Stimulated activated CD4-positive, alpha-beta T cell treated with anti-CD3 and anti-CD28 coated beads, Interleukin-12 subunit alpha, Interleukin-12 subunit beta, amount 100 ng/mL, for 24 hours (primary cell): ENCODE measurements around the gene TRPM3.

Source experiments
- DNase-seq, 2 experiments: peaks; one replicate each; pipeline ENCODE4 v3.0.0-alpha.2; 2020; ENCODE audit warnings: low read depth in 2 of 2

TRPM3 gene

GRCh38 chr9:71097671-71098070 is 23.8 kb downstream of the TRPM3 start:
- no peak for DNase-seq

GRCh38 chr9:71096421-71097108 is 24.9 kb downstream of the TRPM3 start:
- DNase-seq: no peak

- no peak for DNase-seq
These were observed 26.6 kb downstream of the TRPM3 start for GRCh38 chr9:71094708-71095251.

- DNase-seq: no peak
These were observed 30.5 kb downstream of the TRPM3 start for GRCh38 chr9:71090896-71091295.

GRCh38 chr9:71079451-71079850 is 42.0 kb downstream of the TRPM3 start:
- DNase-seq: no peak

GRCh38 chr9:71076096-71076495 is 45.3 kb downstream of the TRPM3 start:
- DNase-seq: no peak

GRCh38 chr9:71073494-71073893 is 47.9 kb downstream of the TRPM3 start:
- no peak for DNase-seq

GRCh38 chr9:71072587-71072986 is 48.8 kb downstream of the TRPM3 start:
- no peak for DNase-seq

GRCh38 chr9:71071633-71072032 is 49.8 kb downstream of the TRPM3 start:
- DNase-seq: no peak

GRCh38 chr9:71058660-71059059 is 62.8 kb downstream of the TRPM3 start:
- no peak for DNase-seq

- DNase-seq: no peak
These were observed 69.1 kb downstream of the TRPM3 start for GRCh38 chr9:71052287-71052686.

- DNase-seq: no peak
These were observed 73.1 kb downstream of the TRPM3 start for GRCh38 chr9:71048280-71048679.

GRCh38 chr9:71042448-71042990 is 78.9 kb downstream of the TRPM3 start:
- DNase-seq: no peak

GRCh38 chr9:71037521-71037920 is 83.9 kb downstream of the TRPM3 start:
- no peak for DNase-seq

- no peak for DNase-seq
These were observed 84.9 kb downstream of the TRPM3 start for GRCh38 chr9:71036501-71036900.

GRCh38 chr9:71032779-71033178 is 88.6 kb downstream of the TRPM3 start:
- DNase-seq: no peak

GRCh38 chr9:71025728-71026127 is 95.7 kb downstream of the TRPM3 start:
- no peak for DNase-seq

- DNase-seq: no peak
These were observed 96.2 kb downstream of the TRPM3 start for GRCh38 chr9:71025201-71025600.

GRCh38 chr9:71010258-71010657 is 111.2 kb downstream of the TRPM3 start:
- DNase-seq: no peak

- DNase-seq: no peak
These were observed 116.0 kb downstream of the TRPM3 start for GRCh38 chr9:71005456-71005855.

- no peak for DNase-seq
These were observed 117.2 kb downstream of the TRPM3 start for GRCh38 chr9:71004196-71004595.

GRCh38 chr9:71003346-71003745 is 118.1 kb downstream of the TRPM3 start:
- no peak for DNase-seq

GRCh38 chr9:71001780-71002386 is 119.5 kb downstream of the TRPM3 start:
- no peak for DNase-seq
